ENCODE results near the gene CABLES2. TPM values are rescaled to one million over a fixed set of nuclear protein-coding genes. Genes with fewer than 3 reads are reported as not detected.

Gene CABLES2
- total and polyA plus RNA-seq, 2 of the 4 experiments (the other 2 are of a cell fraction) = 1.4 to 5.1 TPM

- no peak overlapping the region for H4K8ac ChIP-seq (ENCODE audit: low read depth in 2 of 2, low read length in 2 of 2)
- dilution Hi-C loops (cut with HindIII; ENCODE audit: low sequenced_read_pairs, unreplicated experiment) (no loop called here), in situ Hi-C loops (cut with MboI; ENCODE audit: low sequenced_read_pairs) (no loop called here), intact Hi-C loops (cut with micrococcal nuclease) (no loop called here)
- peaks cover 28% of the 10 kb centered on the region for H3K4me1 ChIP-seq (ENCODE audit: control insufficient read depth, insufficient read depth, low read length)
- H2BK15ac ChIP-seq (ENCODE audit: low read depth, low read length) = no peak overlapping the region
- no peaks in the 10 kb centered on the region for H3K9me1 ChIP-seq (ENCODE audit: insufficient read depth, low read length)
- 88% methylated on average over 7 of the region's 16 CpGs; no CpG with 5 or more reads in 1 of the 2 experiments for WGBS, 2 experiments (ENCODE audit: extremely low coverage in 2 of 2, insufficient read length in 1 of 2)
- no peak overlapping the region for H3K4me3 ChIP-seq (ENCODE audit: insufficient read depth, low read depth, low read length)
- BruUV-seq (replicated peaks) = no TSS peak
- TF ChIP-seq MAZ (IDR thresholded peaks at IDR 0.05; ENCODE audit: borderline replicate concordance, low read depth, low read length) = no peak
- no peak for TF ChIP-seq ELK1 (IDR thresholded peaks at IDR 0.05; ENCODE audit: borderline replicate concordance, low read depth, low read length)
- no peak for TF ChIP-seq CTCF (conservative IDR thresholded peaks at IDR 0.05; ENCODE audit: low read depth, low read length)
- no peak for TF ChIP-seq POLR2A (IDR thresholded peaks at IDR 0.05; ENCODE audit: low read depth, low read length)
- TF ChIP-seq RCOR1 (IDR thresholded peaks at IDR 0.05; ENCODE audit: insufficient replicate concordance, low read length) = no peak
- TF ChIP-seq USF2 (IDR thresholded peaks at IDR 0.05; ENCODE audit: low read depth, low read length) = no peak
- TF ChIP-seq MXI1 (IDR thresholded peaks at IDR 0.05; ENCODE audit: borderline replicate concordance, low read depth, low read length) = no peak
- TF ChIP-seq BHLHE40 (IDR thresholded peaks at IDR 0.05; ENCODE audit: low read depth, low read length) = no peak
- no peak for TF ChIP-seq CEBPB (IDR thresholded peaks at IDR 0.05; ENCODE audit: low read depth, low read length)
- TF ChIP-seq MAFK (IDR thresholded peaks at IDR 0.05; ENCODE audit: low read depth, low read length) = no peak
- no peak for TF ChIP-seq FOS (IDR thresholded peaks at IDR 0.05; ENCODE audit: low read depth, low read length)
- TF ChIP-seq RFX5 (IDR thresholded peaks at IDR 0.05; ENCODE audit: low read depth, low read length) = no peak
- no peak for TF ChIP-seq SMC3 (IDR thresholded peaks at IDR 0.05; ENCODE audit: low read depth, low read length)
- no peak for TF ChIP-seq RAD21 (IDR thresholded peaks at IDR 0.05; ENCODE audit: low read length)
- TF ChIP-seq CHD1 (IDR thresholded peaks at IDR 0.05; ENCODE audit: low read depth, low read length) = no peak
- no peak for TF ChIP-seq NFE2L2 (IDR thresholded peaks at IDR 0.05; ENCODE audit: low read depth, low read length)
- H4K91ac ChIP-seq (ENCODE audit: insufficient read depth, low read depth, low read length) = no peak overlapping the region
- ATAC-seq (ENCODE audit: low read depth) (no peak), DNase-seq (no peak)
- H2BK120ac ChIP-seq (ENCODE audit: low read depth, low read length) = no peak overlapping the region
- H3K79me1 ChIP-seq (ENCODE audit: low read depth in 1 of 2, low read length in 2 of 2) = no peaks in the 10 kb centered on the region
- no peak overlapping the region for H4K5ac ChIP-seq (ENCODE audit: low read depth, low read length)
- no peak overlapping the region; the same call in 1 of the 2 replicates for H3K4ac ChIP-seq (ENCODE audit: low read depth, low read length)
- CTCF ChIA-PET = interaction anchor here (1.4 kb wide), 1 partner anchor 14 kb away, joined by 4 read pairs; no protein-coding TSS in a partner anchor
- H3K9me3 ChIP-seq (ENCODE audit: control insufficient read depth, insufficient read depth, low read length) = no peaks in the 10 kb centered on the region
- no peak overlapping the region for H2BK20ac ChIP-seq (ENCODE audit: low read depth, low read length)
- H2AFZ ChIP-seq (replicated peaks; ENCODE audit: low read length, poor library complexity) = no peak overlapping the region
- no peak overlapping the region for H3K23ac ChIP-seq (ENCODE audit: low read depth, low read length)
- H2BK5ac ChIP-seq (ENCODE audit: low read depth, low read length, poor library complexity, severe bottlenecking) = no peak overlapping the region
- no peak overlapping the region for H3K56ac ChIP-seq (ENCODE audit: extremely low read depth, insufficient read depth, low read length)
- no peak overlapping the region for H3K4me2 ChIP-seq (ENCODE audit: low read depth, low read length)
- no peaks in the 10 kb centered on the region; the same call in 1 of the 2 replicates for H4K20me1 ChIP-seq (ENCODE audit: insufficient read depth, low read length)
- H2AK9ac ChIP-seq (replicated peaks; ENCODE audit: low read depth, low read length, poor library complexity) = peak overlapping the region; percentile 86
- peaks cover 9% of the 10 kb centered on the region; the same call in 1 of the 2 replicates for H3K36me3 ChIP-seq (ENCODE audit: control insufficient read depth, insufficient read depth, low read length)
- no peak overlapping the region for H3K18ac ChIP-seq (ENCODE audit: low read depth, low read length)
- peak overlapping the region; percentile 1; the same call in 1 of the 2 replicates for H2AK5ac ChIP-seq (ENCODE audit: low read depth, low read length)
- POLR2A ChIA-PET (ENCODE audit: unreplicated experiment) = no interaction called here
- no peak overlapping the region for H3K27ac ChIP-seq (ENCODE audit: insufficient read depth, low read length)
- H3K27me3 ChIP-seq (ENCODE audit: control insufficient read depth, insufficient read depth, low read length) = no peaks in the 10 kb centered on the region
- no peak overlapping the region for H3K14ac ChIP-seq (replicated peaks; ENCODE audit: low read depth, low read length)
- no peak overlapping the region for H3K9ac ChIP-seq (ENCODE audit: low read depth, low read length)
Observed at GRCh38 chr20:62354811-62355341, 52.2 kb downstream of the CABLES2 start.

All from IMR-90 (cell line).